H7 (cell line): Measurements from ENCODE around the gene NPLOC4. TPM values are rescaled to one million over a fixed set of nuclear protein-coding genes. Genes with fewer than 3 reads are reported as not detected.

Source experiments
- DNase-seq: peaks from one replicate; pipeline ENCODE4 v3.0.0; 2012
- H3K27me3 ChIP-seq: 2 replicates; pipeline ENCODE4 v1.6.0; 2011; ENCODE audit warnings: mild to moderate bottlenecking, low read length; ENCODE audit not compliant: control insufficient read depth, insufficient read depth
- H3K36me3 ChIP-seq: replicated peaks from 2 replicates; pipeline ENCODE4 v1.5.1; 2011; ENCODE audit warnings: low read length; ENCODE audit not compliant: control insufficient read depth, insufficient read depth
- H3K4me3 ChIP-seq: 2 replicates; pipeline ENCODE4 v1.5.1; 2011; ENCODE audit warnings: low read depth, mild to moderate bottlenecking, control low read depth, low read length, moderate library complexity; ENCODE audit not compliant: insufficient read depth
- total RNA-seq: library from RNA; depleted of rRNA; stranded (reverse); fragments of >200 nt; shearing (Covaris generic); gene quantifications from 2 replicates; pipeline ENCODE4 v1.2.3, GENCODE V29; 2014

NPLOC4 gene
- total RNA-seq, 1 experiment from 2014 or later = 64.5 TPM

GRCh38 chr17:81651692-81652091, 14.8 kb upstream of the NPLOC4 start:
- Histone ChIP-seq H3K4me3 (no peak overlapping the region), H3K36me3 (no peaks in the 10 kb centered on the region), H3K27me3 (peaks cover 20% of the 10 kb centered on the region)
- DNase-seq = peak; percentile 52

GRCh38 chr17:81650951-81651350, 14.0 kb upstream of the NPLOC4 start:
- peaks cover 20% of the 10 kb centered on the region for H3K27me3 ChIP-seq
- H3K36me3 ChIP-seq = no peaks in the 10 kb centered on the region

DNA sequence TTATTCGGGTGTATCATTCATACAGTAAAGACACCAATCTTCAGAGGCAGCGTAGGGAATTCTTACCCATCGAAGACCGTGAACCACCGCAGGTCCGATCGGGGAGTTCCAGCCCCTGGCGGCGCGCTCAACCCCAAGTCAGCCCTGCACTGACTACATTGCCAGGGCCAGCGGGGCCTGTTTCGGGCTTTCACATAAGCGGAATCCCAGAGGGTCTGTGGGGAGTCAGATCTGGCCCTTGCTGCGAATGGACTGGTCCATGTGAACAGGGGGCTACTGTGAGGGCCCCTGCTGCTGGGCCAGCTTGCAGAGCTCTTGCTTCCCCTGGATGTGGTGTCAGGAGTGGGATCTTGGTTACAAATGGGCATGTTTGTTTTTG, 11.8 kb upstream of the NPLOC4 start:
- DNase-seq = peak; percentile 57
- Histone ChIP-seq H3K4me3 (peak overlapping the region; percentile 31; the same call in 1 of the 2 replicates), H3K36me3 (no peaks in the 10 kb centered on the region), H3K27me3 (peaks cover 20% of the 10 kb centered on the region)

More at GRCh38 chr17:81650951-81651350, 14.0 kb upstream of the NPLOC4 start:
- H3K4me3 ChIP-seq = no peak overlapping the region
- DNase-seq = no peak

DNA sequence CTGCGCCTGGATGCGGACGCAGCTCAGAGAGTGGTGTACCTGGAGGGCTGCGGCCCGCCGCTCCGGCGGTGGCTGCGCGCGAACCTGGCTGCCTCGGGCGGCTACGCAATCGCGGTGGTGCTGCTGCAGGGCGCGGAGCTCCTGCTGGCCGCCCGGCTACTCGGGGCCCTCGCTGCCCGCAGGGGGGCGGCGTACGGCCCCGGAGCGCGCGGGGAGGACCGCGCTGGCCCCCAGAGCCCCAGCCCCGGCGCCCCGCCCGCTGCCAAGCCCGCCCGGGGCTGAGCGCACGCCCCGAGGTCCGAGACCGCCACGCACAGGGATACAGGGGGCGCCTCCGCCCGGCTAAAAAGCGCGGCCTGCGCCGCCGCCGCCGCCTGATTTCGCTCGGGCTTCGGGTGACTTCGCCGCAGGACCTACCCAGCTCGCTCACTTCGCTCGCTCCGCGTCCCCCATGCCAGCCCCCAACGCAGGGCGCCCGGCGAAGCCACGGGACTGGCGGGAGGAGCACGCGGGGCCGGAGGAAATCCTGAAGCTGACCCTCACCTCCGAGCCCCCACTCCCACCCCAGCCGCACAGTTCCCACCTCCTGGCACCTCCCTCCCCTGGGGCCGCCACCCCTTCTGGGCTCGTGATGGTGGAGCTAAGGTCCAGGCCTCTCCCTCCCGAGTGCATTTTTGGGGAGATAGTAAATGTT, 11.2 kb upstream of the NPLOC4 start:
- H3K27me3 ChIP-seq = peaks cover 20% of the 10 kb centered on the region
- peak; percentile 81 for DNase-seq
- peak overlapping the region; percentile 31 for H3K4me3 ChIP-seq
- H3K36me3 ChIP-seq = no peaks in the 10 kb centered on the region

DNA sequence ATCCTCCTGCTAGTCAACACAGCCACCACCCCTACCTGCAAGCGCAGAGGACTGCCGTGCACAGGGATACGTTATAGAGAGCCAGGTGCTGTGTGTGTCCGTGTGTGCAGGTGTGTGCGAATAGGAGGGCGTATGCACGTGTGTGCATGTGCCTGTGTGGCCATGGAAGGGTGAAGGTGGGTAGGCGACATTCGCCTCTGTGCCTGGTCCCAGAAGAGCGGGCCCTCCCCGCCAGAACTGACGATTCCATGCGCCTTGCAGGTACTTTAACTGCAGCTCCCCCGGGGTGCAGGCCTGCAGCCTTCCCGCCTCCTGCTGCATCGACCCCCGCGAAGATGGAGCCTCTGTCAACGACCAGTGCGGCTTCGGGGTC, 10.7 kb upstream of the NPLOC4 start:
- H3K36me3 ChIP-seq = no peaks in the 10 kb centered on the region
- peak overlapping the region; percentile 31; the same call in 1 of the 2 replicates for H3K4me3 ChIP-seq
- no peak for DNase-seq
- H3K27me3 ChIP-seq = peaks cover 20% of the 10 kb centered on the region

GRCh38 chr17:81646869-81647600, 10.1 kb upstream of the NPLOC4 start:
- no peak overlapping the region; the same call in 1 of the 2 replicates for H3K4me3 ChIP-seq
- H3K36me3 ChIP-seq = no peaks in the 10 kb centered on the region
- peak; percentile 64 for DNase-seq
- H3K27me3 ChIP-seq = peaks cover 20% of the 10 kb centered on the region

DNA sequence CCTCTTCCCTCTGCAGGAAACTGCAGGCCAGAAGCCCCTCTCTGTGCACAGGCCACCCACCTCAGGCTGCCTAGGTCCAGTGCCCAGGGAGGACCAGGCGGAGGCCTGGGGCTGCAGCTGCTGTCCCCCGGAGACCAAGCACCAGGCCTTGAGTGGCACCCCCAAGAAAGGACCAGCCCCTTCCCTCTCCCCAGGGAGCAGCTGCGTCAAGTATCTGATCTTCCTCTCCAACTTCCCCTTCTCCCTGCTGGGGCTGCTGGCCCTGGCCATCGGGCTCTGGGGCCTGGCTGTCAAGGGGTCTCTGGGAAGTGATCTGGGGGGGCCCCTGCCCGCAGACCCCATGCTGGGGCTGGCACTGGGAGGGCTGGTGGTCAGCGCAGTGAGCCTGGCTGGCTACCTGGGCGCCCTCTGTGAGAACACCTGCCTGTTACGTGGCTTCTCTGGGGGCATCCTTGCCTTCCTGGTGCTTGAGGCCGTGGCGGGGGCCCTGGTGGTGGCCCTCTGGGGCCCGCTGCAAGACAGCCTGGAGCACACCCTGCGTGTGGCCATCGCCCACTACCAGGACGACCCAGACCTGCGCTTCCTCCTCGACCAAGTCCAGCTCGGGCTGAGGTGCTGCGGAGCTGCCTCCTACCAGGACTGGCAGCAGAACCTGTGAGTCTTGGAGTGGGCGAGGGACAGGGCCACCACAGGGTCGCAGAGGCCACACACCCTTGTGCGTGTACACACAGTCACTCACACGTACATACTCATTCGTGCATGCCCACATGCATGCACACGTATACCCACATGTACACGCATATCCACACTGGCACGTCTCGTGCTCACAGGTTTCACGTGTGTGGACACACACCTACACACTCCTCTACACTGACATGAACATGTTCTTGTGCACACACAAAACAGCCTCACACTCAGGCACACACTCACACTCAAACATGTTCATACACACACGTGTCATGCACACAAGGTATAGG, 8.4 kb upstream of the NPLOC4 start:
- peaks cover 20% of the 10 kb centered on the region for H3K27me3 ChIP-seq
- H3K4me3 ChIP-seq = no peak overlapping the region
- H3K36me3 ChIP-seq = no peaks in the 10 kb centered on the region
- peak; percentile 57 for DNase-seq

GRCh38 chr17:81644496-81644895, 7.6 kb upstream of the NPLOC4 start:
- Histone ChIP-seq H3K27me3 (peaks cover 20% of the 10 kb centered on the region), H3K36me3 (no peaks in the 10 kb centered on the region), H3K4me3 (no peak overlapping the region)
- DNase-seq = peak; percentile 59

DNA sequence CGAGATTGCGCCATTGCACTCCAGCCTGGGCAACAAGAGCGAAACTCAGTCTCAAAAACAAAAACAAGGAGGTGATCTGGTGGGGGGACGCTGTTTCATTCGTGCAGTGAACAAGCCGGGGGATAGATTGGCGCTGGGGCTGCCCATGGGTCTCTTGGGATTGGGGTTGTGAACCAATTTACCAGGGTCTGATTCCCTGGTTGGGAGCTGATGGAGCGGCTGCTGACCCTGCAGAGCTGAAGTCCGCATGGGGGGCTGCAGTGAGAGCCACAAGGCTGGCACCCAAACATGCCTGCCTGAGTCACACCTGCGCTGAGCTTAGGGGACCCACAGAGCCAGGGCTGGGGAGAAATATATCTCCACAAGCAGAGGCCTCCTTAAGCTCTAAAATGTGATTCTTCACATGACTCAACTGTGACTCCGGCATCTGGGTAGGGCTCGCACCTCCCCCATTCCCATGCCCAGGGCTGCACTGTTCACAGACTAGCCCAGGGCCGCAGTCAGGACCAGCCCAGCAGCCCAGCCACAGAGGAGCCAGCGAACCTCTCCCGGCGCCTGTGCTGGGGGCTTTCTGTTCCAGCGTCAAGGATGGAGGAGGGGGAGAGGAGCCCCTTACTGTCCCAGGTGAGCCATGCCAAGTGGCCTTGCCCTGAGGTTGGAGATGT, 5.0 kb upstream of the NPLOC4 start:
- Histone ChIP-seq H3K27me3 (peaks cover 1% of the 10 kb centered on the region), H3K36me3 (no peaks in the 10 kb centered on the region), H3K4me3 (no peak overlapping the region)
- DNase-seq = peak; percentile 68

- no peak overlapping the region for H3K4me3 ChIP-seq
- DNase-seq = no peak
- no peaks in the 10 kb centered on the region for H3K27me3 ChIP-seq
- no peaks in the 10 kb centered on the region; the same call in 1 of the 2 replicates for H3K36me3 ChIP-seq
Observed at GRCh38 chr17:81640011-81640410, 3.1 kb upstream of the NPLOC4 start.

DNA sequence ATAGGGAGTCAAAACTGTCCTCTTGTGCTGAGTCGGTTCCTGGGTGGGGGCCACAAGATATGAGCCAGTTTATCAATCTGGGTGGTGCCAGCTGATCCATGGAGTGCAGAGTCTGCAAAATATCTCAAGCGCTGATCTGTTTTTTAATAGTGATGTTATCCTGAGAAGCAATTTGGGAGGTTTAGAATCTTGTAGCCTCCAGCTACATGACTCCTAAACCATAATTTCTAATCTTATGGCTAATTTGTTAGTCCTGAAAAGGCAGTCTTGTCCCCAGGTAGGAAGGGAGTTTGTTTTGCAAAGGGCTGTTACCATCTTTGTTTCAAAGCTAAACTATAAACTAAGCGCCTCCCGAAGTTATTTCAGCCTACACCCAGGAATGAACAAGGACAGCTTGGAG, 1.8 kb upstream of the NPLOC4 start:
- DNase-seq = no peak
- Histone ChIP-seq H3K4me3 (no peak overlapping the region), H3K27me3 (no peaks in the 10 kb centered on the region), H3K36me3 (no peaks in the 10 kb centered on the region; the same call in 1 of the 2 replicates)

- no peaks in the 10 kb centered on the region for H3K27me3 ChIP-seq
- peak overlapping the region; percentile 94 for H3K4me3 ChIP-seq
- peaks cover 1% of the 10 kb centered on the region; the same call in 1 of the 2 replicates for H3K36me3 ChIP-seq
- no peak for DNase-seq
Observed at GRCh38 chr17:81635973-81636504, 873 bp downstream of the NPLOC4 start.

DNA sequence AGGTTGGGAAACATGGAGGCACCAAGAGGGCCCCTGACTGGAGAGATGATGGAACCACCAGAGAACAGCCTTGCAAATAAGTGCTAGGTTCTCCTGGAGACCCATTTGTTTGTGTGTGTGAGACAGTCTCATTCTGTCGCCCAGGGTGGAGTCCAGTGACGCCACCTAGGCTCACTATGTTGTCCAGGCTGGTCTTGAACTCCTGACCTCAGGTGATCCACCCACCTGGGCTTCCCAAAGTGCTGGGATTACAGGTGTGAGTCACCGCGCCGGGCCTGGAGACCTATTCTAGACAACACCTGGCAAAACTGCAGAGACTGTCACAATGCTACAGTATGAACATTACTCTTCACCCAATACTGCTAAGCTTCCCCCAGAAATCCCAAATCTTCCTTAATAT, 1.5 kb downstream of the NPLOC4 start:
- no peaks in the 10 kb centered on the region for H3K27me3 ChIP-seq
- peaks cover 1% of the 10 kb centered on the region; the same call in 1 of the 2 replicates for H3K36me3 ChIP-seq
- no peak overlapping the region for H3K4me3 ChIP-seq
- no peak for DNase-seq

- Histone ChIP-seq H3K27me3 (no peaks in the 10 kb centered on the region), H3K36me3 (peaks cover 8% of the 10 kb centered on the region)
- no peak for DNase-seq
Observed at GRCh38 chr17:81631482-81631881, 5.4 kb downstream of the NPLOC4 start.

More at GRCh38 chr17:81631482-81631881, 5.4 kb downstream of the NPLOC4 start:
- no peak overlapping the region for H3K4me3 ChIP-seq
